Activated CD4-positive, alpha-beta memory T cell treated with anti-CD3 and anti-CD28 coated beads for 36 hours (primary cell): ENCODE data around the gene RRP8. TPM values are rescaled to one million over a fixed set of nuclear protein-coding genes. Genes with fewer than 3 reads are reported as not detected.

Experiments used
- CTCF ChIA-PET: fragments of 350-600 bp; sonication (Branson Sonifier 250); formaldehyde crosslinking; loops from one replicate; lab custom pipeline; 2021; ENCODE audit warnings: antibody characterized with exemption, inconsistent platforms; lab: Charles Lee
- POLR2A ChIA-PET: fragments of 350-600 bp; sonication (Branson Sonifier 250); formaldehyde crosslinking; loops from one replicate; lab custom pipeline; 2021; ENCODE audit warnings: antibody characterized with exemption; lab: Charles Lee
- DNase-seq: peaks from one replicate; pipeline ENCODE4 v3.0.0-alpha.2; 2020
- H3K27ac Mint-ChIP-seq: one replicate; pipeline ENCODE4 v1.8.0; 2021; ENCODE audit warnings: mixed read lengths
- H3K27me3 Mint-ChIP-seq: one replicate; pipeline ENCODE4 v1.8.0; 2021; ENCODE audit warnings: mixed read lengths
- H3K36me3 Mint-ChIP-seq: one replicate; pipeline ENCODE4 v1.8.0; 2021; ENCODE audit warnings: mixed read lengths
- H3K4me1 Mint-ChIP-seq: one replicate; pipeline ENCODE4 v1.8.0; 2021; ENCODE audit warnings: low read depth, mixed read lengths
- H3K4me3 Mint-ChIP-seq: one replicate; pipeline ENCODE4 v1.8.0; 2021; ENCODE audit warnings: mild to moderate bottlenecking, mixed read lengths
- H3K9me3 Mint-ChIP-seq: one replicate; pipeline ENCODE4 v1.8.0; 2021; ENCODE audit warnings: mixed read lengths
- intact Hi-C: fragments of 100-400 bp; cut with micrococcal nuclease; formaldehyde crosslinking; loops from one replicate; pipeline ENCODE4 v1.15.1; 2023
- total RNA-seq, 2 experiments: library from RNA; stranded (reverse); gene quantifications; one replicate each; pipeline ENCODE4 v1.2.3, GENCODE V29; 2021

Gene RRP8
- total RNA-seq, 2 experiments from 2014 or later, result 34.9 to 37.5 TPM

DNA sequence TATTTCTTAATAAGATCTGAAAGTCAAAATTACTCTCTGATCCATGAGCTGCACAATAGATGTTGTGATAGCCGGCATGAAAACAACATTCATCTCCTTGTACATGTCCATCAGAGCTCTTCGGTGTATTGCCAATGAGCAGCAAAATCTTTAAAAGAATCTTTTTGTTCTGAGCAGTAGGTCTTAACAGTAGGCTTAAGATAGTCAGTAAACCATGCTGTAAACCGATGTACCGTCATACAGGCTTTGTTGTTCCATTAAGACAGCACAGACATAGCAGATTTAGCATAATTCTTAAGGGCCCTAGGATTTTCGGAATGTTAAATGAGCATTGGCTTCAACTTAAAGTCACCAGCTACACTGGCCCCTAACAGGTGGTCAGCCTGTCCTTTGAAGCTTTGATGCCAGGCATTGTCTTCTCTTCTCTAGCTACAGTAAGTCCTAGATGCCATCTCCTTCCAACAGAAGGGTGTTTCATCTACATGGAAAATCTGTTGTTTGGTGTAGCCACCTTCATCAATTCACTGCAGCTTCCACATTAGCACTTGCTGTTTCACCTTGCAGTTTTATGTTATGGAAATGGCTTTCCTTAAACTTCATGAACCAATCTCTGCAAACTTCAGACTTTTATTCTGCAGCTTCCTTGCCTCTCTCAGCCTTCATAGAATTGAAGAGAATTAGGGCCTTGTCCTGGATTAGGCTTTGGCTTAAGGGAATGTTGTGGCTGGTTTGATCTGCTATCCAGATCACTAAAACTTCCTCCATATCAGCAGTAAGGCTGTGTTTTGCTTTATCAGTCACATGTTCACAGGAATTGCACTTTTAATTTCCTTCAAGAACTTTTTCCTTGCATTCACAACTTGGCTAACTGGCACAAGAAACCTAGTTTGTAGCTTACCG lies 28.4 kb downstream of the RRP8 start:
- ChIA-PET CTCF (interaction anchor here (1.0 to 1.4 kb wide), 2 partner anchors 44 to 131 kb away, joined by 3 to 4 read pairs; no protein-coding TSS in a partner anchor), POLR2A (no interaction called here)
- H3K4me3 Mint-ChIP-seq, result no peak overlapping the region
- no peaks in the 10 kb centered on the region for H3K27me3 Mint-ChIP-seq
- H3K9me3 Mint-ChIP-seq, result no peaks in the 10 kb centered on the region
- no peaks in the 10 kb centered on the region for H3K36me3 Mint-ChIP-seq
- intact Hi-C loops, result no loop called here
- peaks cover 5% of the 10 kb centered on the region for H3K4me1 Mint-ChIP-seq
- H3K27ac Mint-ChIP-seq, result no peak overlapping the region
- no peak for DNase-seq

DNA sequence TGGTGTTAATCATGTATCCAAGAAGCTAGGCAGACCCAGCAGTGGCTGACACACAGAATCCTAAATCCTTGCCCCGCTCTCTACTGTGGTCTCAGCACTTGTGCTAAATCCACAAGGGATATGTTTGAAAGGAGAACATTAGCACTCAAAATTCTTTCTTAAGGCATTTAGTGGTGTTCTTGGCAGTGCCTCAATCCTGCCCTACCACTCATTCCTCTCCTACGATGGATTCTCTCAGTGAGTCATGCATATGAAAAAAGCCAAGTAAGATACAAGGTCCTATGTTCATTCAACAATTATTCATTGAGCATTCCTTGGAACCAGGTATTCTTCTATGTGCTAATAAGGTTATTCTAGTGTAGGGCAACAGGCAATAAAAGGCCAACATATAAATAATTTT lies 31.2 kb downstream of the RRP8 start:
- Mint-ChIP-seq H3K36me3 (no peaks in the 10 kb centered on the region), H3K4me3 (no peak overlapping the region), H3K27ac (no peak overlapping the region), H3K27me3 (no peaks in the 10 kb centered on the region), H3K9me3 (no peaks in the 10 kb centered on the region), H3K4me1 (peaks cover 5% of the 10 kb centered on the region)
- CTCF ChIA-PET, result no interaction called here
- intact Hi-C loops, result no loop called here
- no peak for DNase-seq
- POLR2A ChIA-PET, result no interaction called here

DNA sequence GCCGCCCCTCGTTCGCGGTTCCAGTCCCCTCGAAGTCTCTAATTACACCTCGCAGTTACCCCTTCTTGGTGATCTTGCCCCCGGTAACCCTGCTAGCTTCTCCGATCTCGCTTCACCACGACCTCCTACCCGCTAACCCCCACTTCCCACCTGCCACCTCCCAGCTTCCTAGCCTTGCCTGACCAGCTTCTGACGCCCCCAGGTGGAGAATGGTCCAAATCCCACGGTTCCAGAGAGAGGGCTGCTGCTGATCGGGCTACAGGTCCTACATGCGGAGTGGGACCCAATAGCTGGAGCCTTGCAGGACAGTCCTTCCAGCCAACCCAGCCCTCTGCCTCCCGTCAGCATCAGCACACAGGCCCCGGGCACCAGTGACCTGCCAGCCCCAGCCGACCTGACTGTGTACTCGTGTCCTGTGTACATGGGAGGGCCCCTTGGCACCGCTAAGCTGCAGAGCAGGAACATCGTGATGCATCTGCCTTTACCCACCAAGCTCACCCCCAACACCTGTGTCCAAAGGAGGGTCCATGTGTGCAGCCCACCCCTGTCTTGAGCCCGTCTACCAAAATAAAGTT lies 31.9 kb downstream of the RRP8 start:
- intact Hi-C loops, result no loop called here
- CTCF ChIA-PET, result interaction anchor here (0.8 kb wide), 1 partner anchor 192 kb away, joined by 3 read pairs; no protein-coding TSS in a partner anchor
- Mint-ChIP-seq H3K36me3 (no peaks in the 10 kb centered on the region), H3K4me3 (no peak overlapping the region), H3K27me3 (no peaks in the 10 kb centered on the region), H3K27ac (no peak overlapping the region), H3K9me3 (no peaks in the 10 kb centered on the region), H3K4me1 (peaks cover 5% of the 10 kb centered on the region)
- DNase-seq, result no peak
- POLR2A ChIA-PET, result no interaction called here

DNA sequence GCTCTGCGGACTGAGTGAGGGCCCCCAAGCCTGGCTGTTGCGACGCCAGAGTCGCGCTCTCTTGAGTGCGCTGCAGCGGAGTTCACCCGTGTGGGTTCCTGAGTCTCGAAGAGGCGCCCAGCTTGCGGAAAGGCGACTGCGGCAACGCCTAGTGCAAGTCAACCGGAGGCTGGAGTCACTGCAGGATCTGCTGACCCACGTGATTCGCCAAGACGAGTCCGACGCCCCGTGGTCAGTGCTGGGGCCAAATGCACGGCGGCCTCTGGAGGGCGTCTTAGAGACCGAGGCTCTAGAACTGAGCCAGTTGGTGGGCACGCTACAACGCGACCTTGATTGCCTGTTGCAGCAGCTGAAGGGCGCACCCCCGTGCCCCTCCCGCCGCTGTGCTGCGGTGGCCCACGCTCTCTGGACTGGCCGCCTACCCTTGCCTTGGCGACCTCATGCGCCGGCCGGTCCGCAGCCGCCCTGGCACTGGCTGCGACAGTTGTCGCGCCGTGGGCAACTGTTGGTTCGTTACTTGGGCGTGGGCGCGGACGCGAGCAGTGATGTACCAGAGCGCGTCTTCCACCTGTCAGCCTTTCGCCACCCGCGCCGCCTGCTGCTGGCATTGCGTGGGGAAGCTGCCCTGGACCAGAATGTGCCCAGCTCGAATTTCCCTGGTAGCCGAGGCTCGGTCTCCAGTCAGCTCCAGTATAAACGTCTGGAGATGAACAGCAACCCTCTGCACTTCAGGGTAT lies 32.6 kb downstream of the RRP8 start:
- no peak overlapping the region for H3K4me3 Mint-ChIP-seq
- no peaks in the 10 kb centered on the region for H3K36me3 Mint-ChIP-seq
- no peak for DNase-seq
- no peaks in the 10 kb centered on the region for H3K9me3 Mint-ChIP-seq
- H3K27ac Mint-ChIP-seq, result no peak overlapping the region
- ChIA-PET POLR2A (no interaction called here), CTCF (interaction anchor here (0.8 kb wide), 1 partner anchor 192 kb away, joined by 3 read pairs; no protein-coding TSS in a partner anchor)
- no peaks in the 10 kb centered on the region for H3K27me3 Mint-ChIP-seq
- intact Hi-C loops, result no loop called here
- peaks cover 5% of the 10 kb centered on the region for H3K4me1 Mint-ChIP-seq

DNA sequence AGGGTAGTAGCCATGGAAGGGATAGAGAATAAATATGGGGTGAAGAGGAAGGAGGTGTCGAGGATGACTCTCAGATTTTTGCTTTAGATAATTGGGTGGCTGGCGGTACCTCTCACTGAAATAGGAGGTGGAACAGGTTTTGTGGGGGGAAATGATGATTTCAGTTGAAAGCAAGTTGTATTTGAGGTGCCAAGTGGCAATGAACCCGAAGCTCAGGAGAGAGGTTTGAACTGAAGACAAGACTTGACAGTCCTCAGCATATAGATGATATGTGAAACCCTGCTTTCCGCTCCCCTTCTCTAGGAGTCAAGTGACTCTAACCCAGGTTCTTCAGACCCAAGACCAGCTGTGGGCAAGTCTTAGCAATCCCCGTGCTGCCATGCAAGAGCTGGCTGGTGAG lies 33.7 kb downstream of the RRP8 start:
- Mint-ChIP-seq H3K36me3 (no peaks in the 10 kb centered on the region), H3K4me3 (no peak overlapping the region), H3K27me3 (no peaks in the 10 kb centered on the region), H3K9me3 (no peaks in the 10 kb centered on the region), H3K4me1 (no peaks in the 10 kb centered on the region), H3K27ac (no peak overlapping the region)
- intact Hi-C loops, result no loop called here
- no peak for DNase-seq
- POLR2A ChIA-PET, result no interaction called here
- CTCF ChIA-PET, result no interaction called here

DNA sequence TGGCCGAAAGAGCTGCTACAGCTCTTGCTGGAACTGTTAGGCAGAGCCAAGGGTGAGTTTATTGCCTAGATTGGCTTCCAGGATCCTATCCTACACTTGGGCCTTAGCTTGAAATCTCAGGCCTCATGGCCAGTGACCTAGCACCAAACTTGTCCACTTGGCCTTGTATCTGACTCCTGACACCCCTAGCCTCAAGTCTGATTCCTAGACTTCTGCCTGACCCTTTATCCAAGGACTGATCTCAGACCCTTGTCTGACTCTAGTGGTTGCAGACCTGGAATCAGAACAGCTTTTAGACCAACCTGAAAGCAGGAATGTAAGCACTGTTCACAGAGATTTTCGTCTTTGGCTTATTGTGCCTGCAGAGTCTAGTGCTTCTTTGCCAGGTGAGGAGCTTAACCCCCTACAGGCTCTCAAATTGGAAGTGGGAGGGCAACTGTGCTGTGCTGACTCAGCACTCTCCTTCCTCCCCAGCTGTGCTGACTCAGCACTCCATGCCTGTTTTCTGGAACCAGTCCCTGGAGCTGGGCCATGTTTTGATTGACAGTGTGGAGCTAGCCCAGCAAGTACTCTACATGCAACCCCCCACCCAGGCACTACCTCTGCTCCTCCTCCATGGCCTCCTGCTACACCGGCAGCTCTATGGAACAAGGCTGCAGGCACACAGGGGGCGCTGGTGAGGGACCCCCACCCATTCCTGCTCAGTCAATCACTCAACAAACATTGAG lies 35.1 kb downstream of the RRP8 start:
- Mint-ChIP-seq H3K4me3 (no peak overlapping the region), H3K4me1 (no peaks in the 10 kb centered on the region), H3K27ac (no peak overlapping the region), H3K9me3 (no peaks in the 10 kb centered on the region), H3K36me3 (no peaks in the 10 kb centered on the region), H3K27me3 (no peaks in the 10 kb centered on the region)
- ChIA-PET POLR2A (no interaction called here), CTCF (interaction anchor here (1.4 kb wide), 1 partner anchor 115 kb away, joined by 4 read pairs; the partner anchor contains the start of gene MRPL17)
- intact Hi-C loops, result no loop called here
- no peak for DNase-seq

DNA sequence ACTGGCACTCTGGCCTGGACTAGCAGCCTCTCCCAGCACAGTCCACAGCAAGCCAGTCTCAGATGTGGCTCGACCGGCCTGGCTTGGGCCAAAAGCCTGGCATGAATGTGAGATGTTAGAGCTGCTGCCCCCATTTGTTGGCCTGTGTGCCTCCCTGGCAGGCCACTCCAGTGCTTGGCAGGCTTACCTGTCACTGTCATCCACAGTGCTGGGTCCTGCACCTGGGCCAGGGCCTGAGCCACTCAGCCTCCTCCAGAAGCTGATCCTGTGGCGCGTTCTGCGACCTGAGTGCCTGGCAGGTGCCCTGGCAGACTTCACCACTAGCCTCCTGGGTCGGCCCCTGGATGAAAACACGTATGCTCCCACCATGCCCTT lies 36.1 kb downstream of the RRP8 start:
- H3K4me3 Mint-ChIP-seq, result no peak overlapping the region
- intact Hi-C loops, result no loop called here
- DNase-seq, result no peak
- H3K27me3 Mint-ChIP-seq, result no peaks in the 10 kb centered on the region
- ChIA-PET POLR2A (no interaction called here), CTCF (no interaction called here)
- H3K9me3 Mint-ChIP-seq, result no peaks in the 10 kb centered on the region
- H3K4me1 Mint-ChIP-seq, result no peaks in the 10 kb centered on the region
- H3K36me3 Mint-ChIP-seq, result no peaks in the 10 kb centered on the region
- H3K27ac Mint-ChIP-seq, result no peak overlapping the region

DNA sequence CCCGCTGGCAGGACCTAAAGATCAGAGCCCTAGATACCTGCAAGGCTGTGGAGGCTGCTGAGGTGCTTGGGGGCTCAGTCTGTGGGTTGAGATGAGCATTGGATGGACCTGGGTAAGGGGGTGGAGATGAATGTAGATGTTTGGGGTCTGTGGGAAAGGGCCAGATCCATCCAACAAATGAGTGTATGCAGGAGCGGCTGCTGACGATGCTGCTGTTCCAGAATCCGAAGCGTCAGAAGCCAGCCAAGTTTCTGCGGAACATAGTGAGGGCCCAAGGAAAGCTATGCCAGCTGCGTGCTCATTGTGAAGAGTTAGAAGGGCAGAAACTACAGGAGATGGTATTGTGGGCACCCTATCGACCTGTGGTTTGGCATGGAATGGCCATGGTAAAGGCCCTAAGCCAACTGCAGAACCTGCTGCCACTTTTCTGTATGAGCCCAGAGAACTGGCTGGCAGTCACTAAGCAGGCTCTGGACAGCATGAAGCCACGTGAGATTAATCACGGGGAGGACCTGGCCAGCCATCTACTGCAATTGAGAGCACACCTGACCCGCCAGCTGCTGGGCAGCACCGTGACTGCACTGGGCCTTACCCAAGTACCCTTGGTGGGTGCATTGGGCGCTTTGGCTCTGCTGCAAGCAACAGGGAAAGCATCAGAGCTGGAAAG lies 36.6 kb downstream of the RRP8 start:
- no peak overlapping the region for H3K4me3 Mint-ChIP-seq
- CTCF ChIA-PET, result no interaction called here
- H3K27me3 Mint-ChIP-seq, result no peaks in the 10 kb centered on the region
- H3K27ac Mint-ChIP-seq, result no peak overlapping the region
- intact Hi-C loops, result no loop called here
- H3K4me1 Mint-ChIP-seq, result no peaks in the 10 kb centered on the region
- POLR2A ChIA-PET, result no interaction called here
- H3K36me3 Mint-ChIP-seq, result no peaks in the 10 kb centered on the region
- no peaks in the 10 kb centered on the region for H3K9me3 Mint-ChIP-seq
- DNase-seq, result no peak

DNA sequence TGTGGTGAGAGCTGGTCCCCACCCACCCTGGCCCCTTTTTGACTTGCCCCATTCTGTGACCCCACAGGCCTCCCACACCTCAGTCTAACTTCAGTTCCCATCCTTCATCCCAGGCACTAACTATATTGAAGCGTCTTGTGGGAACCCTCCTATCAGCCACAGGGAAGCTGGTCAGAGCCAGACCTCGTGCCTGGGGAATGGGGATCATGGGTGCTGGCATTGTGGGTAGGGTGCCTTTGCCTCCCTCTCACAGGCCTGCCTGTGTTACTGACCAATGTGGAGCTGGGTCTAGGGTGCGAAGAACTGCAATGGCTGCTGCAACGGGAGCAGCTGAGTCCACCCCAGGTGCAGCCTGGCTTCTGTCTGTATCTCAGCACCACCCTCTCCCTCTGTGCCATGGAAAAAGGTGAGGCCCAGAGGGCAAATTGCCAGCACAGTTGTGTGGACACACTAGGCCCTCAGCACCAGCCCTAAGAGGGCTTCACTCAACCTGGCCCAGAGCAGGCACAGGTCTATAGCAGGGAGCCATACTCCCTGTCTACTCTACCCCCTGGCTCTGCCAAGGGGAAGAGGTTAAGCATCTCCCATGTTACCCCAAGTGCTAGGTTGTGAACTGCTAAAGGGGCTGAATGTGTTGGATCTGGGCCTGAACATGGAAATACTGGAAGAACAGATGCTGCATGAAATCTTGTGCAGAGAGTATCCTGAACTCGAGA lies 37.3 kb downstream of the RRP8 start:
- no peak overlapping the region for H3K27ac Mint-ChIP-seq
- H3K4me3 Mint-ChIP-seq, result no peak overlapping the region
- intact Hi-C loops, result no loop called here
- H3K4me1 Mint-ChIP-seq, result no peaks in the 10 kb centered on the region
- ChIA-PET CTCF (no interaction called here), POLR2A (no interaction called here)
- no peaks in the 10 kb centered on the region for H3K9me3 Mint-ChIP-seq
- no peak for DNase-seq
- peaks cover 2% of the 10 kb centered on the region for H3K36me3 Mint-ChIP-seq
- no peaks in the 10 kb centered on the region for H3K27me3 Mint-ChIP-seq

DNA sequence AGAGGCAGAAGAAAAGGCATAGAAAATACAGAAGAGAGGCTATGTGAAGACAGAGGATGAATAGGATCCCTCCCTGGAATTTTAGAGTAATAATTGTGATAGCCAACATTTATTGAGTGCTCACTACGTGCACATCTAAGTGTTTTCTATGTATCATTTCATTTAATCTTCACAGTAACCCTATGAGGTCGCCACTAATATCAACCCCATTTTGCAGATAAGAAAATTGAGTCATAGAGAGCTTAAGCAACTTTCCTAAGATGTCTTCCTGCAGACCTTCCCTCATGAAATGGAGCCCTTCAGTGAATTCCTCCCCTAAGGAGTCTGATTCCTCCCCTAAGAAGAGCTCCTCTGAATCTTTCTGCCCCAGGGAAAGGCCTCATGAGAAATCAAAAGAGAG lies 38.1 kb downstream of the RRP8 start:
- Mint-ChIP-seq H3K9me3 (no peaks in the 10 kb centered on the region), H3K4me3 (no peak overlapping the region), H3K36me3 (peaks cover 2% of the 10 kb centered on the region), H3K27me3 (no peaks in the 10 kb centered on the region), H3K4me1 (no peaks in the 10 kb centered on the region), H3K27ac (no peak overlapping the region)
- no peak for DNase-seq
- ChIA-PET CTCF (no interaction called here), POLR2A (no interaction called here)
- intact Hi-C loops, result no loop called here

DNA sequence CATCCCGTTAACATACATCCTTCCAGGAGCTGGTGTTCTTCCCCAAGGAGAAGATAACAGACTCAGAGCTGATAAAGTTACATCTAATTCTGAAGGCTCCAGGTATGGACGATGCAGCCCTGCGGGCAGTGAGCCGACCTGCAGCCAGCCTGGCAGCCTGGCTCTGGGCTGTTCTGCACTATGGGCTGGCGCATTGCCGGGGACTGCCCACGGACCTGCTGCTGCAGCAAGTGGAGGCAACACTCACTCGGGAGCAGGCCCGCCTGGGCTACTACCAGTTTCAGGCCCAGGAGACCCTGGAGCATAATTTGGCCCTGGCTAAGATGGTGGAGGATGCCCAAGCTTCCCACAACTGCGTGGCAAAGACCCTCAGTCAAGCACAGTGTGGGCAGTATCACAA lies 39.7 kb downstream of the RRP8 start:
- H3K4me3 Mint-ChIP-seq, result no peak overlapping the region

More for the DNA sequence above, 39.7 kb downstream of the RRP8 start:
- intact Hi-C loops, result no loop called here
- ChIA-PET POLR2A (no interaction called here), CTCF (interaction anchor here (1.0 to 1.2 kb wide), 2 partner anchors 120 to 142 kb away, joined by 3 to 4 read pairs; partner anchors contain the start of gene MRPL17)
- H3K27me3 Mint-ChIP-seq, result no peaks in the 10 kb centered on the region
- peaks cover 2% of the 10 kb centered on the region for H3K36me3 Mint-ChIP-seq
- no peak for DNase-seq
- H3K4me1 Mint-ChIP-seq, result no peaks in the 10 kb centered on the region
- H3K27ac Mint-ChIP-seq, result no peak overlapping the region
- no peaks in the 10 kb centered on the region for H3K9me3 Mint-ChIP-seq
